ENCODE data around the gene GULP1.

DNA sequence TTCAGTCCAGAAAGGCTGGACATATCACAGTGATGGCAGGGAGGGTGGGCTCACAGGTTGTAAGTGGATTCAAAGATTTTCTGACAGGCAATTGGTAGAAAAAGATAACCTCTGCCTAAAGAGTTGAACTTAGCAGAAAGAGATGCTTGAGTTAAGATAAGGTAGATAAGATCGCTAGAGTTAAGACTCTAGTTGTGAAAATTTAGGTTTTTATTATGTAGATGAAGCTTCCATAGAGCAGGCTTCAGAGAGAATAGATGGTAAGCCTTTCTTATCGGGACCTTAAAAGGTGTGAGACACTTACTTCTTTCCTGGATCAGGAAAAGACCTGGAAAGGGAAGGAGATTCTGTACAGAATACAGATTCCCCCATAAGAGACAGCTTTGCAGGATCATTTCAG is 134.4 kb downstream of the GULP1 start:
- TF ChIP-seq, protein P1, sequence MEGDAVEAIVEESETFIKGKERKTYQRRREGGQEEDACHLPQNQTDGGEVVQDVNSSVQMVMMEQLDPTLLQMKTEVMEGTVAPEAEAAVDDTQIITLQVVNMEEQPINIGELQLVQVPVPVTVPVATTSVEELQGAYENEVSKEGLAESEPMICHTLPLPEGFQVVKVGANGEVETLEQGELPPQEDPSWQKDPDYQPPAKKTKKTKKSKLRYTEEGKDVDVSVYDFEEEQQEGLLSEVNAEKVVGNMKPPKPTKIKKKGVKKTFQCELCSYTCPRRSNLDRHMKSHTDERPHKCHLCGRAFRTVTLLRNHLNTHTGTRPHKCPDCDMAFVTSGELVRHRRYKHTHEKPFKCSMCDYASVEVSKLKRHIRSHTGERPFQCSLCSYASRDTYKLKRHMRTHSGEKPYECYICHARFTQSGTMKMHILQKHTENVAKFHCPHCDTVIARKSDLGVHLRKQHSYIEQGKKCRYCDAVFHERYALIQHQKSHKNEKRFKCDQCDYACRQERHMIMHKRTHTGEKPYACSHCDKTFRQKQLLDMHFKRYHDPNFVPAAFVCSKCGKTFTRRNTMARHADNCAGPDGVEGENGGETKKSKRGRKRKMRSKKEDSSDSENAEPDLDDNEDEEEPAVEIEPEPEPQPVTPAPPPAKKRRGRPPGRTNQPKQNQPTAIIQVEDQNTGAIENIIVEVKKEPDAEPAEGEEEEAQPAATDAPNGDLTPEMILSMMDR (IDR thresholded peaks at IDR 0.05): no peak
- TF ChIP-seq POLR2A (IDR thresholded peaks at IDR 0.05): no peak

All from adrenal gland (tissue), 5 donors.